GM23338 (cell line): Measurements from ENCODE around the gene ZFHX3. TPM values are rescaled to one million over a fixed set of nuclear protein-coding genes. Genes with fewer than 3 reads are reported as not detected.

Experiments used
- ATAC-seq: fragments of 200-7000 bp; cut with Tn5 transposase; 3 replicates; pipeline ENCODE4 v1.9.1; 2020
- DNase-seq: peaks from one replicate; pipeline ENCODE4 v3.0.0-alpha.2; 2015; ENCODE audit warnings: low spot score
- H2AFZ ChIP-seq: fragments of 200-600 bp; sonication (generic); 2 replicates; pipeline ENCODE4 v1.8.0; 2016; ENCODE audit warnings: antibody characterized with exemption, mild to moderate bottlenecking, moderate library complexity
- H3F3A ChIP-seq: fragments of 200-600 bp; sonication (generic); replicated peaks from 2 replicates; pipeline ENCODE4 v1.8.0; 2017; ENCODE audit warnings: antibody characterized with exemption, mixed run types, low read depth
- H3K27ac ChIP-seq: fragments of 200-600 bp; sonication (generic); 2 replicates; pipeline ENCODE4 v1.6.1; 2016; ENCODE audit warnings: low read depth
- H3K27me3 ChIP-seq: fragments of 200-600 bp; sonication (generic); 2 replicates; pipeline ENCODE4 v1.8.0; 2016; ENCODE audit warnings: mild to moderate bottlenecking, mixed run types, moderate library complexity; ENCODE audit not compliant: insufficient read depth
- H3K36me3 ChIP-seq: fragments of 200-600 bp; sonication (generic); 2 replicates; pipeline ENCODE4 v1.8.0; 2016; ENCODE audit warnings: mild to moderate bottlenecking; ENCODE audit not compliant: insufficient read depth
- H3K4me1 ChIP-seq: fragments of 200-600 bp; sonication (generic); 2 replicates; pipeline ENCODE4 v1.8.0; 2016; ENCODE audit warnings: mild to moderate bottlenecking, moderate library complexity; ENCODE audit not compliant: insufficient read depth
- H3K4me2 ChIP-seq: fragments of 200-600 bp; sonication (generic); 2 replicates; pipeline ENCODE4 v1.7.1; 2017; ENCODE audit warnings: mixed run types
- H3K4me3 ChIP-seq: fragments of 200-600 bp; sonication (generic); 2 replicates; pipeline ENCODE4 v1.6.1; 2016; ENCODE audit warnings: mixed run types
- H3K79me2 ChIP-seq: fragments of 200-600 bp; sonication (generic); replicated peaks from 2 replicates; pipeline ENCODE4 v1.8.0; 2017; ENCODE audit warnings: mild to moderate bottlenecking; ENCODE audit not compliant: insufficient read depth
- H3K9me2 ChIP-seq: fragments of 200-600 bp; sonication (generic); 2 replicates; pipeline ENCODE4 v1.8.0; 2017; ENCODE audit not compliant: insufficient read depth
- H4K20me1 ChIP-seq: fragments of 200-600 bp; sonication (generic); replicated peaks from 2 replicates; pipeline ENCODE4 v1.8.0; 2017; ENCODE audit warnings: mild to moderate bottlenecking; ENCODE audit not compliant: insufficient read depth
- H3K27ac Mint-ChIP-seq: 2 replicates; pipeline ENCODE4 v1.8.0; 2020; ENCODE audit warnings: inconsistent platforms, mild to moderate bottlenecking, moderate library complexity, mixed read lengths
- H3K27me3 Mint-ChIP-seq: 3 replicates; pipeline ENCODE4 v1.8.0; 2022; ENCODE audit warnings: low read depth, mild to moderate bottlenecking, moderate library complexity, mixed read lengths, inconsistent platforms; ENCODE audit not compliant: insufficient read depth, poor library complexity
- H3K36me3 Mint-ChIP-seq: 3 replicates; pipeline ENCODE4 v1.8.0; 2021; ENCODE audit warnings: low read depth, mild to moderate bottlenecking, inconsistent platforms, moderate library complexity, mixed read lengths
- H3K4me1 Mint-ChIP-seq: 3 replicates; pipeline ENCODE4 v1.8.0; 2020; ENCODE audit warnings: mild to moderate bottlenecking, inconsistent platforms, mixed read lengths
- H3K4me3 Mint-ChIP-seq: 3 replicates; pipeline ENCODE4 v1.8.0; 2021; ENCODE audit warnings: moderate library complexity, mild to moderate bottlenecking, inconsistent platforms, mixed read lengths
- H3K9me3 Mint-ChIP-seq: 3 replicates; pipeline ENCODE4 v1.8.0; 2020; ENCODE audit warnings: moderate library complexity, mild to moderate bottlenecking, inconsistent platforms, mixed read lengths
- EZH2 ChIP-seq: fragments of 200-600 bp; sonication (generic); IDR thresholded peaks from one replicate; pipeline ENCODE4 v1.8.0; 2017; ENCODE audit warnings: antibody characterized with exemption, mild to moderate bottlenecking, low read depth; ENCODE audit not compliant: unreplicated experiment
- EZH2phosphoT487 ChIP-seq: fragments of 200-600 bp; sonication (generic); IDR thresholded peaks from one replicate; pipeline ENCODE4 v1.8.1; 2018; ENCODE audit warnings: antibody characterized with exemption; ENCODE audit not compliant: unreplicated experiment
- JUNB ChIP-seq: IDR thresholded peaks from one replicate; pipeline ENCODE4 v1.6.1; 2016; ENCODE audit warnings: antibody characterized with exemption; ENCODE audit not compliant: unreplicated experiment
- NANOG ChIP-seq: IDR thresholded peaks from 2 replicates; pipeline ENCODE4 v1.6.1; 2016; ENCODE audit warnings: antibody characterized with exemption, borderline replicate concordance
- POLR2AphosphoS5 ChIP-seq: IDR thresholded peaks from 2 replicates; pipeline ENCODE4 v1.6.1; 2016; ENCODE audit warnings: antibody characterized with exemption, low read depth
- STAT1 ChIP-seq: IDR thresholded peaks from one replicate; pipeline ENCODE4 v1.6.1; 2016; ENCODE audit warnings: antibody characterized with exemption; ENCODE audit not compliant: unreplicated experiment
- ZNF114 ChIP-seq: fragments of 250-450 bp; sonication (Bioruptor Pico); IDR thresholded peaks from 2 replicates; pipeline ENCODE4 v1.5.0; 2020; ENCODE audit warnings: mild to moderate bottlenecking, moderate library complexity
- ZNF331 ChIP-seq: fragments of 250-450 bp; sonication (Bioruptor Pico); IDR thresholded peaks from 2 replicates; pipeline ENCODE4 v1.5.0; 2020; ENCODE audit warnings: low read depth, mild to moderate bottlenecking, moderate library complexity
- polyA plus RNA-seq: library from polyadenylated mRNA; unstranded; fragments of >200 nt; fragmentation: Nextera tagmentation; extraction: Ambion mirVana; gene quantifications from 2 replicates; pipeline ENCODE4 v1.2.1, GENCODE V29; 2016
- total RNA-seq: library from RNA; depleted of rRNA; stranded (reverse); fragments of >200 nt; shearing (Covaris generic); gene quantifications from 2 replicates; pipeline ENCODE4 v1.2.3, GENCODE V29; 2014
- TF ChIP-seq, protein P1 (sequence below): IDR thresholded peaks from 2 replicates; pipeline ENCODE4 v1.6.1; 2016; ENCODE audit warnings: antibody characterized with exemption
- TF ChIP-seq, protein P2 (sequence below): IDR thresholded peaks from one replicate; pipeline ENCODE4 v1.6.1; 2018; ENCODE audit warnings: antibody characterized with exemption; ENCODE audit not compliant: unreplicated experiment
- TF ChIP-seq, protein P3 (sequence below), 2 experiments: fragments of 200-600 bp in 1 of 2; sonication (generic) in 1 of 2; conservative IDR thresholded peaks; 2 replicates each; pipeline versions ENCODE4 v1.5.1 to v1.6.1; 2016 to 2017; ENCODE audit warnings: antibody characterized with exemption in 2 of 2, low read depth in 2 of 2, mild to moderate bottlenecking in 2 of 2, moderate library complexity in 1 of 2

ZFHX3 gene
- total and polyA plus RNA-seq, 2 experiments from 2014 or later = 1.0 to 1.5 TPM

DNA sequence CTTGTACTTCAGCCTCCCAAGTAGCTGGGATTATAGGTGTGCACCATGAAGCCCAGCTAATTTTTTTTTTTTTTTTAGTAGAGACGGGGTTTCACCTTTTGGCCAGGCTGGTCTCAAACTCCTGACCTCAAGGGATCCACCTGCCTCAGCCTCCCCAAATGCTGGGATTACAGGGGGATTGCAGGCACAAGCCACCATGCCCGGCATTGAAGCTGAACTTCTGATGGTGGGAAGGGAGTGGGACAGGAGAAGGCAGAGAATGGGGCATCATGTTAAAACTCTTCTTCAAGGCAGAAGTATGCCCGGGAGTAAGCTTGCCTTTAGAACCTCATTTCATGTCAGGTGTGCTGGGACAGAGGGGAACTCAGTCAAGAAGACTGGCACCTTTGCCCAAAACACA is 48.6 kb upstream of the ZFHX3 start (continued):
- TF ChIP-seq, protein P1, sequence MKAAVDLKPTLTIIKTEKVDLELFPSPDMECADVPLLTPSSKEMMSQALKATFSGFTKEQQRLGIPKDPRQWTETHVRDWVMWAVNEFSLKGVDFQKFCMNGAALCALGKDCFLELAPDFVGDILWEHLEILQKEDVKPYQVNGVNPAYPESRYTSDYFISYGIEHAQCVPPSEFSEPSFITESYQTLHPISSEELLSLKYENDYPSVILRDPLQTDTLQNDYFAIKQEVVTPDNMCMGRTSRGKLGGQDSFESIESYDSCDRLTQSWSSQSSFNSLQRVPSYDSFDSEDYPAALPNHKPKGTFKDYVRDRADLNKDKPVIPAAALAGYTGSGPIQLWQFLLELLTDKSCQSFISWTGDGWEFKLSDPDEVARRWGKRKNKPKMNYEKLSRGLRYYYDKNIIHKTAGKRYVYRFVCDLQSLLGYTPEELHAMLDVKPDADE = no peak
- TF ChIP-seq, protein P2, sequence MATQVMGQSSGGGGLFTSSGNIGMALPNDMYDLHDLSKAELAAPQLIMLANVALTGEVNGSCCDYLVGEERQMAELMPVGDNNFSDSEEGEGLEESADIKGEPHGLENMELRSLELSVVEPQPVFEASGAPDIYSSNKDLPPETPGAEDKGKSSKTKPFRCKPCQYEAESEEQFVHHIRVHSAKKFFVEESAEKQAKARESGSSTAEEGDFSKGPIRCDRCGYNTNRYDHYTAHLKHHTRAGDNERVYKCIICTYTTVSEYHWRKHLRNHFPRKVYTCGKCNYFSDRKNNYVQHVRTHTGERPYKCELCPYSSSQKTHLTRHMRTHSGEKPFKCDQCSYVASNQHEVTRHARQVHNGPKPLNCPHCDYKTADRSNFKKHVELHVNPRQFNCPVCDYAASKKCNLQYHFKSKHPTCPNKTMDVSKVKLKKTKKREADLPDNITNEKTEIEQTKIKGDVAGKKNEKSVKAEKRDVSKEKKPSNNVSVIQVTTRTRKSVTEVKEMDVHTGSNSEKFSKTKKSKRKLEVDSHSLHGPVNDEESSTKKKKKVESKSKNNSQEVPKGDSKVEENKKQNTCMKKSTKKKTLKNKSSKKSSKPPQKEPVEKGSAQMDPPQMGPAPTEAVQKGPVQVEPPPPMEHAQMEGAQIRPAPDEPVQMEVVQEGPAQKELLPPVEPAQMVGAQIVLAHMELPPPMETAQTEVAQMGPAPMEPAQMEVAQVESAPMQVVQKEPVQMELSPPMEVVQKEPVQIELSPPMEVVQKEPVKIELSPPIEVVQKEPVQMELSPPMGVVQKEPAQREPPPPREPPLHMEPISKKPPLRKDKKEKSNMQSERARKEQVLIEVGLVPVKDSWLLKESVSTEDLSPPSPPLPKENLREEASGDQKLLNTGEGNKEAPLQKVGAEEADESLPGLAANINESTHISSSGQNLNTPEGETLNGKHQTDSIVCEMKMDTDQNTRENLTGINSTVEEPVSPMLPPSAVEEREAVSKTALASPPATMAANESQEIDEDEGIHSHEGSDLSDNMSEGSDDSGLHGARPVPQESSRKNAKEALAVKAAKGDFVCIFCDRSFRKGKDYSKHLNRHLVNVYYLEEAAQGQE = no peak
- TF ChIP-seq STAT1 = no peak
- no peak for TF ChIP-seq ZNF114
- TF ChIP-seq JUNB = no peak
- TF ChIP-seq POLR2AphosphoS5 = no peak
- TF ChIP-seq EZH2 = no peak
- TF ChIP-seq, protein P3, sequence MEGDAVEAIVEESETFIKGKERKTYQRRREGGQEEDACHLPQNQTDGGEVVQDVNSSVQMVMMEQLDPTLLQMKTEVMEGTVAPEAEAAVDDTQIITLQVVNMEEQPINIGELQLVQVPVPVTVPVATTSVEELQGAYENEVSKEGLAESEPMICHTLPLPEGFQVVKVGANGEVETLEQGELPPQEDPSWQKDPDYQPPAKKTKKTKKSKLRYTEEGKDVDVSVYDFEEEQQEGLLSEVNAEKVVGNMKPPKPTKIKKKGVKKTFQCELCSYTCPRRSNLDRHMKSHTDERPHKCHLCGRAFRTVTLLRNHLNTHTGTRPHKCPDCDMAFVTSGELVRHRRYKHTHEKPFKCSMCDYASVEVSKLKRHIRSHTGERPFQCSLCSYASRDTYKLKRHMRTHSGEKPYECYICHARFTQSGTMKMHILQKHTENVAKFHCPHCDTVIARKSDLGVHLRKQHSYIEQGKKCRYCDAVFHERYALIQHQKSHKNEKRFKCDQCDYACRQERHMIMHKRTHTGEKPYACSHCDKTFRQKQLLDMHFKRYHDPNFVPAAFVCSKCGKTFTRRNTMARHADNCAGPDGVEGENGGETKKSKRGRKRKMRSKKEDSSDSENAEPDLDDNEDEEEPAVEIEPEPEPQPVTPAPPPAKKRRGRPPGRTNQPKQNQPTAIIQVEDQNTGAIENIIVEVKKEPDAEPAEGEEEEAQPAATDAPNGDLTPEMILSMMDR (conservative IDR thresholded peaks at IDR 0.05; ENCODE audit: low read depth in 2 of 2) = no peak
- TF ChIP-seq EZH2phosphoT487 = no peak

DNA sequence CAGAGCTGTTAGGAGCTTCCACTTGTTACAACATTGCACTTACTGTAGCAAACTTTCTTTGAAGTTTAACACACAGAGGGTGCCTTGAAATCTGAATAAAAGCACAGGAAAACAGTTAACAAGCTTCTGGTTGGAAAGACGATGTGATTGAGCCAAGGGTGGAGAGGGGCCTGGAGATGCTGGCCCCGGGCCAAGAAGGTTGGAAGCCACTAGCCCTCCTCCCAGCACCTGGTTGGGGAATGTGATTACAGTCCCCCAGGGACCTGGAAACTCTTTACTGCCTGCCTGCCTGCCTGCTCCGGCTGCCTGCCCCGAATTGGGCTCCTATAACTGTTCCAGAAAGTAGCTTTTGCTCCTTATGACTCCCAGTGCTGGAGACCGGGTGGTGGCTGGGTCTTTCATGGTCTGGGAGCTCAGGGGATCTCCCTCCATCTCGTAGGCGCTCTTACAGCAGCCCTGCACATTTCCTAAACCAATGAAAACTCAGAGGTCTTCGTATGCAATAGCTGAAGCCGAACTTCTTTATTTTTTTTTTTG is 48.0 kb upstream of the ZFHX3 start:
- H3K4me1 Mint-ChIP-seq = 0 out of 3 replicates have a peak, but pooled peaks cover 2% of the 10 kb centered on the region
- Histone ChIP-seq H3F3A (no peaks in the 10 kb centered on the region), H3K79me2 (no peaks in the 10 kb centered on the region), H3K4me3 (no peak overlapping the region), H3K4me2 (no peak overlapping the region), H3K4me1 (no peaks in the 10 kb centered on the region), H3K27me3 (no peaks in the 10 kb centered on the region), H3K36me3 (no peaks in the 10 kb centered on the region), H3K27ac (no peak overlapping the region), H2AFZ (peak overlapping the region; percentile 52; the same call in 1 of the 2 replicates), H3K9me2 (no peaks in the 10 kb centered on the region), H4K20me1 (no peaks in the 10 kb centered on the region)
- no peaks in the 10 kb centered on the region for H3K36me3 Mint-ChIP-seq
- H3K27me3 Mint-ChIP-seq = peaks cover 3% of the 10 kb centered on the region
- H3K9me3 Mint-ChIP-seq = no peaks in the 10 kb centered on the region
- H3K27ac Mint-ChIP-seq = no peak overlapping the region
- ATAC-seq (peak; percentile 53; the same call in 2 of the 3 replicates), DNase-seq (no peak)
- no peak for TF ChIP-seq ZNF331 (CRISPR knock-in tag)
- TF ChIP-seq ZNF114 = no peak
- no peak for TF ChIP-seq NANOG
- TF ChIP-seq, protein P1 = no peak
- TF ChIP-seq EZH2phosphoT487 = no peak
- no peak for TF ChIP-seq POLR2AphosphoS5
- TF ChIP-seq JUNB = no peak
- H3K4me3 Mint-ChIP-seq = no peak overlapping the region
